CD4-positive, alpha-beta T cell treated with Interleukin-2 at 100 ng/mL for 4 hours (primary cell): Measurements from ENCODE around the gene UQCC2.

Source experiments
- DNase-seq: peaks from one replicate; pipeline ENCODE4 v3.0.0-alpha.2; 2020; ENCODE audit warnings: low spot score

Gene UQCC2

GRCh38 chr6:33725222-33725621 lies 13.7 kb upstream of the UQCC2 start:
- no peak for DNase-seq

- no peak for DNase-seq
Observed at GRCh38 chr6:33724102-33725023, 12.9 kb upstream of the UQCC2 start.

- DNase-seq, result no peak
Observed at GRCh38 chr6:33723371-33724085, 12.0 kb upstream of the UQCC2 start.

- DNase-seq, result no peak
Observed at GRCh38 chr6:33722103-33722623, 10.7 kb upstream of the UQCC2 start.

GRCh38 chr6:33721508-33721907 lies 10.0 kb upstream of the UQCC2 start:
- no peak for DNase-seq

- no peak for DNase-seq
Observed at GRCh38 chr6:33720998-33721397, 9.5 kb upstream of the UQCC2 start.

- DNase-seq, result no peak
Observed at GRCh38 chr6:33719326-33719987, 8.0 kb upstream of the UQCC2 start.

- no peak for DNase-seq
Observed at GRCh38 chr6:33718713-33719112, 7.2 kb upstream of the UQCC2 start.

- no peak for DNase-seq
Observed at GRCh38 chr6:33717934-33718455, 6.5 kb upstream of the UQCC2 start.

GRCh38 chr6:33716890-33717632 lies 5.6 kb upstream of the UQCC2 start:
- no peak for DNase-seq

- no peak for DNase-seq
Observed at GRCh38 chr6:33716379-33716778, 4.9 kb upstream of the UQCC2 start.

- no peak for DNase-seq
Observed at GRCh38 chr6:33714385-33715040, 3.0 kb upstream of the UQCC2 start.

GRCh38 chr6:33713786-33714185 lies 2.3 kb upstream of the UQCC2 start:
- DNase-seq, result no peak

GRCh38 chr6:33712914-33713313 lies 1.4 kb upstream of the UQCC2 start:
- DNase-seq, result no peak

- DNase-seq, result no peak
Observed at GRCh38 chr6:33710296-33711121, 991 bp downstream of the UQCC2 start.

- no peak for DNase-seq
Observed at GRCh38 chr6:33709605-33710295, 1.8 kb downstream of the UQCC2 start.

GRCh38 chr6:33708516-33709204 lies 2.8 kb downstream of the UQCC2 start:
- no peak for DNase-seq

- no peak for DNase-seq
Observed at GRCh38 chr6:33707771-33708170, 3.7 kb downstream of the UQCC2 start.
